ENCODE data around the gene LY86. TPM values are rescaled to one million over a fixed set of nuclear protein-coding genes. Genes with fewer than 3 reads are reported as not detected.

LY86 gene
- polyA plus RNA-seq, 1 of the 3 experiments (the other 2 are of a cell fraction): not detected

DNA sequence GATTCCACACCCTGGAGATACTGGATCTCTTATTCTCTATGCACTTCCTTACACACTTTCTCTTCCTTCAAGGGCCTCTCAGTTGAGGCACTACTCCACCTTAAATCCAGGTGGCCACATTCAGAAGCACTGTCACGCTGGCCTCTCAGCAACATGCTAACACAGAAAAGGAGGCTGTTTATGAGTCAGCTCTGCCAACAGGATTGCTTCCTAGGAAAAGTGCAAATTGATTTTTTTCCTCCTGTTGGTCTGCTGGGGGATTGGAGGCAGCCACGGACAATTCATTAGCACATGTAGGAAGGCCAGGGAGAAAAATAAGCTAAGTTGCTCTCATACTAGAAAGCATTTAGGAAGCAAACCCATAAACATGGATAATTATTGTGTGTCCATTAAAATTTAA lies 20.9 kb downstream of the LY86 start:
- no peak for DNase-seq
- no peak for TF ChIP-seq NFIC (IDR thresholded peaks at IDR 0.05; ENCODE audit: borderline replicate concordance)
- TF ChIP-seq TAF1 (IDR thresholded peaks at IDR 0.05; ENCODE audit: borderline replicate concordance, low read depth, low read length): no peak
- TF ChIP-seq, protein P1, sequence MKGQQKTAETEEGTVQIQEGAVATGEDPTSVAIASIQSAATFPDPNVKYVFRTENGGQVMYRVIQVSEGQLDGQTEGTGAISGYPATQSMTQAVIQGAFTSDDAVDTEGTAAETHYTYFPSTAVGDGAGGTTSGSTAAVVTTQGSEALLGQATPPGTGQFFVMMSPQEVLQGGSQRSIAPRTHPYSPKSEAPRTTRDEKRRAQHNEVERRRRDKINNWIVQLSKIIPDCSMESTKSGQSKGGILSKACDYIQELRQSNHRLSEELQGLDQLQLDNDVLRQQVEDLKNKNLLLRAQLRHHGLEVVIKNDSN (IDR thresholded peaks at IDR 0.05; ENCODE audit: borderline replicate concordance, low read depth): no peak
- TF ChIP-seq POLR2AphosphoS5 (IDR thresholded peaks at IDR 0.05; ENCODE audit: low read depth, low read length): no peak
- no peak for TF ChIP-seq SIN3A (IDR thresholded peaks at IDR 0.05; ENCODE audit: borderline replicate concordance, low read depth, low read length)
- no peak for TF ChIP-seq JUND (IDR thresholded peaks at IDR 0.05)
- no peak for TF ChIP-seq FOSL2 (IDR thresholded peaks at IDR 0.05; ENCODE audit: borderline replicate concordance, low read depth)
- no peak for TF ChIP-seq NRF1 (IDR thresholded peaks at IDR 0.05; ENCODE audit: low read depth, low read length)
- TF ChIP-seq FOXM1 (IDR thresholded peaks at IDR 0.05; ENCODE audit: low read depth): no peak
- TF ChIP-seq TEAD4 (IDR thresholded peaks at IDR 0.05; ENCODE audit: borderline replicate concordance, insufficient read depth): no peak
- TF ChIP-seq, protein P2, sequence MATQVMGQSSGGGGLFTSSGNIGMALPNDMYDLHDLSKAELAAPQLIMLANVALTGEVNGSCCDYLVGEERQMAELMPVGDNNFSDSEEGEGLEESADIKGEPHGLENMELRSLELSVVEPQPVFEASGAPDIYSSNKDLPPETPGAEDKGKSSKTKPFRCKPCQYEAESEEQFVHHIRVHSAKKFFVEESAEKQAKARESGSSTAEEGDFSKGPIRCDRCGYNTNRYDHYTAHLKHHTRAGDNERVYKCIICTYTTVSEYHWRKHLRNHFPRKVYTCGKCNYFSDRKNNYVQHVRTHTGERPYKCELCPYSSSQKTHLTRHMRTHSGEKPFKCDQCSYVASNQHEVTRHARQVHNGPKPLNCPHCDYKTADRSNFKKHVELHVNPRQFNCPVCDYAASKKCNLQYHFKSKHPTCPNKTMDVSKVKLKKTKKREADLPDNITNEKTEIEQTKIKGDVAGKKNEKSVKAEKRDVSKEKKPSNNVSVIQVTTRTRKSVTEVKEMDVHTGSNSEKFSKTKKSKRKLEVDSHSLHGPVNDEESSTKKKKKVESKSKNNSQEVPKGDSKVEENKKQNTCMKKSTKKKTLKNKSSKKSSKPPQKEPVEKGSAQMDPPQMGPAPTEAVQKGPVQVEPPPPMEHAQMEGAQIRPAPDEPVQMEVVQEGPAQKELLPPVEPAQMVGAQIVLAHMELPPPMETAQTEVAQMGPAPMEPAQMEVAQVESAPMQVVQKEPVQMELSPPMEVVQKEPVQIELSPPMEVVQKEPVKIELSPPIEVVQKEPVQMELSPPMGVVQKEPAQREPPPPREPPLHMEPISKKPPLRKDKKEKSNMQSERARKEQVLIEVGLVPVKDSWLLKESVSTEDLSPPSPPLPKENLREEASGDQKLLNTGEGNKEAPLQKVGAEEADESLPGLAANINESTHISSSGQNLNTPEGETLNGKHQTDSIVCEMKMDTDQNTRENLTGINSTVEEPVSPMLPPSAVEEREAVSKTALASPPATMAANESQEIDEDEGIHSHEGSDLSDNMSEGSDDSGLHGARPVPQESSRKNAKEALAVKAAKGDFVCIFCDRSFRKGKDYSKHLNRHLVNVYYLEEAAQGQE (IDR thresholded peaks at IDR 0.05; ENCODE audit: low read depth, low read length): no peak
- TF ChIP-seq FOXJ3 (CRISPR knock-in tag; IDR thresholded peaks at IDR 0.05): no peak
- no peak for TF ChIP-seq SMC3 (IDR thresholded peaks at IDR 0.05; ENCODE audit: low read depth, low read length)
- no peak for TF ChIP-seq EP300 (IDR thresholded peaks at IDR 0.05; ENCODE audit: borderline replicate concordance in 1 of 2, low read depth in 1 of 2, low read length in 1 of 2)
- TF ChIP-seq MXI1 (IDR thresholded peaks at IDR 0.05; ENCODE audit: low read depth, low read length): no peak
- TF ChIP-seq EZH2phosphoT487 (IDR thresholded peaks at IDR 0.05; ENCODE audit: borderline replicate concordance, low read depth): no peak
- Histone ChIP-seq H3K9me2 (no peaks in the 10 kb centered on the region), H3K36me3 (replicated peaks in 1 of 2; ENCODE audit: control insufficient read depth in 1 of 2, insufficient read depth in 2 of 2, low read length in 1 of 2) (no peaks in the 10 kb centered on the region), H3K4me2 (no peak overlapping the region), H3K4me1 (ENCODE audit: control insufficient read depth in 1 of 2, insufficient read depth in 2 of 2, low read depth in 1 of 2, low read length in 1 of 2) (no peaks in the 10 kb centered on the region), H2AFZ (ENCODE audit: low read depth) (no peak overlapping the region), H3F3A (replicated peaks; ENCODE audit: insufficient read depth) (no peaks in the 10 kb centered on the region), H4K20me1 (ENCODE audit: insufficient read depth) (no peaks in the 10 kb centered on the region), H3K27ac (ENCODE audit: low read depth in 2 of 2, low read length in 1 of 2) (no peak overlapping the region), H3K79me2 (ENCODE audit: insufficient read depth) (no peaks in the 10 kb centered on the region), H3K27me3 (ENCODE audit: insufficient read depth) (no peaks in the 10 kb centered on the region), H3K9ac (no peak overlapping the region), H3K4me3 (ENCODE audit: low read depth in 2 of 2, low read length in 1 of 2) (no peak overlapping the region), H3K9me3 (no peaks in the 10 kb centered on the region)
- CTCF ChIA-PET: no interaction called here
- POLR2A ChIA-PET: no interaction called here
- WGBS (ENCODE audit: low lambda C conversion rate): 19% methylated on average over 2 of the region's 2 CpGs
